Measurements from ENCODE around the gene RSU1.

RSU1 gene

DNA sequence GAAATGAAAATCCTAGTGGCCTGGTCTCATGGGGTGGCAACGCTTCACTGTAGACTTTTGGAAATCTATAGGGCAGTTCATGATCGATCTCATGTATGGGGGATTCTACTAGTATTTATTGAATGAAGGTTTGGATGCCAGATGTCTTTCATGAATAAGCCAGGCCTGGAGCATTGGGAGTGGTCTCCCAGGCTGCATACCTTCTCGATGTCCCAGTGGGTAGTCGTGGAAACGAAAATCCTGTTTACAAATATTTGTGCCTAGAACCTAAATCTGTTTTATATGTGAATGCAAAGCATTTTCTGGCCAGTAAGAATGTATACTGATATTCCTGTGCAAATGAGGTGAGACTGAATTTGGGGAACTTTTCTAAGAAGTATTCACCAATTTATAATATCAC is 190.5 kb downstream of the RSU1 start:
- Mint-ChIP-seq H3K4me1 (ENCODE audit: low read depth) (no peaks in the 10 kb centered on the region), H3K27ac (no peak overlapping the region), H3K4me3 (no peak overlapping the region), H3K27me3 (no peaks in the 10 kb centered on the region), H3K9me3 (ENCODE audit: low read depth) (peaks cover 33% of the 10 kb centered on the region), H3K36me3 (peaks cover 43% of the 10 kb centered on the region)

DNA sequence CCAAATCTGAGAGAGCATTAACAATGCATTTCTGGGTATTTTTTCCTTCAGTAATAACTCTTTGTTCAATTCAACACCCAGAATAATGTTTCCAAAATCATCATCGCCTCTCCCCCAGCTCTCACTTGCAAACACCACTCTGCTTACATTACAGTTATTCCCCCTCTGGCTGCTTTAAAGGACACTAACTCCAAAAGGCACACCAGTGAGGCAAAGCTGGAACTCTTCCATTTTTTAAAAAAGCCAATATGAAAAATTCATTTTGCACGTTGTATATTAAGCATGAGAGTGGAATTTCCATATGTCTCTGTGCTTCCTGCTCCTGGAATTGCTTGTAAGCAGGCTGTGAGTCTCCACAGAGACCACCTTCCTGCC is 204.3 kb downstream of the RSU1 start:
- Mint-ChIP-seq H3K36me3 (peaks cover 42% of the 10 kb centered on the region), H3K27ac (no peak overlapping the region), H3K9me3 (ENCODE audit: low read depth) (peaks cover 42% of the 10 kb centered on the region), H3K4me1 (ENCODE audit: low read depth) (no peaks in the 10 kb centered on the region), H3K4me3 (no peak overlapping the region), H3K27me3 (no peaks in the 10 kb centered on the region)

DNA sequence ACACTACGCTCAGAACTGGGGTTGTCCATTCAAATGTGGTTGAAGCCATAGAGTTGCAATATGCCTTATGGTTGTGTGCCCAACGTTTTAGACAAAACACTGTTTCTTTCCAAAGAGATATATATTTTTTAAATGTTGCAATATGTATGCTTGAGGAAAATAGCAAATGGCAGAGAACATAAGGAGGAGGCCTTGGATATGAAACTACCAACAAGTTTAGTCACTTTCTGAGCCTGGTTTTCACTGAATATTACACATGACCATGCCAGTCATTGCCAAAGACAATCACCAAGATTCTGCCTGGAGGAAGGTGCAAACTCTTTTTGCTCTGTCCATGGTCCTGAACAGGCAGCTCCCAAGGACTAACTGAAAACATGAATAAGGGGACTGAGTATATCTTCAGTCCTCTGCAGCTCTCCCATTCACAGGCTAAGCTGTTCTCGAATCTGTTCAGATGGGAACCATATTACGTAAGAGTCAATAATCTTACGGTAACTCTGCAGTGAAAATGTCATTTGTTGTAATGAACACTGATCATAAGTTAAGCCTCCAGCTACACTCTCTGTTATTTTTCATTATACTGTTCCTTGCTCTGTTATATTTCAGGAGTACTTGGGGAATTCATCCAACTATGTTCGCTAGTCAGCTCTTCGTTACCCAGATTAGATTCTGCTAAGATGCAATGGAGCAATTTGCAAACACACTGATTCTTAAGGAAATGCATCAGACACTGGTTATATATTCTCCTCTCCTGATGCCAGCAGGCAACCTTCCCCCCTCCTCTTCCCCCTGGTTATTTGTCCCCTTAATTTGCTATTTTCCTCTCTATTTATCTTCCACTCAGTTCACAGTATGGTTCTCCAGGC is 204.9 kb downstream of the RSU1 start:
- Mint-ChIP-seq H3K27ac (no peak overlapping the region), H3K4me1 (ENCODE audit: low read depth) (no peaks in the 10 kb centered on the region), H3K27me3 (no peaks in the 10 kb centered on the region), H3K36me3 (peaks cover 38% of the 10 kb centered on the region), H3K4me3 (no peak overlapping the region), H3K9me3 (ENCODE audit: low read depth) (peaks cover 38% of the 10 kb centered on the region)

DNA sequence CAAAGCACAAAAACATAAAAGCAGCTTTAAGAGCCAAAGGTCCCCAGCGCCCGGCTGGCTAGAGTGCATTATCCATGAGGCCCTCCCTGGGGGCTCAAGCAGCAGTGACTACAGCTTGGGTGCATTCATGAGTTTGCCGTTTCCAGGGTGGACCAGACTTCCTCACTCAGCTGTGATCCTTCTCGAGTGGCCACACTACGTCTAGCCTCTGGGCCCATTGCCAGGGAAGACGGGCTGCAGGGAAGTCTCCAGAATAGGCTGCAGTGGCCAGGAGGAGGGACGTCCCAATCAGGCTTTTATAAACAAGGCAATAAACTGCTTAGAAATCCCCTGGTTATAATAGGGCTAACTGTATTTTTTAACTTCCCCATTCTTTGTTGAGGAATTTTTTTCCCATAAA is 206.2 kb downstream of the RSU1 start:
- Mint-ChIP-seq H3K27ac (no peak overlapping the region), H3K4me3 (no peak overlapping the region), H3K9me3 (ENCODE audit: low read depth) (peaks cover 26% of the 10 kb centered on the region), H3K4me1 (ENCODE audit: low read depth) (no peaks in the 10 kb centered on the region), H3K27me3 (no peaks in the 10 kb centered on the region), H3K36me3 (peaks cover 37% of the 10 kb centered on the region)

DNA sequence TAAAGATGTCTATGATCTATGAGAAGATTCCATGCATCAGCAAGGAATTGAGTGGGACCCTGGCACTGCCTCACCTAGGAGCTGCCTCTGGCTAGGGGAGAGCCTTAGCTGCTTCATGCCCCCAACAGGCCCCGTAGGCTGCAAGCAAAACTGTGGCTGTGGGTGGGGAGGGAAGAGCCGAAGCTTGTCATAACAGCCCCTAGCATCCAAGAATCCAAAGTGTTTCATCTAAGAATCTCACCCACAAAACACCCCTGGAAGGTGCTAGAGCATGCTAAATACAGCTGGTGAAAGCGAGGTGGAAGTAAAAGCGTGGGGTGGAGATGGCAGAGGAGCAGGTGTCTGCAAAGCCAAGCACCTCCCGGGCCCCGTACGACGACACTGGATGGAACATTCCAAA is 208.0 kb downstream of the RSU1 start:
- H3K4me3 Mint-ChIP-seq, result no peak overlapping the region
- H3K27me3 Mint-ChIP-seq, result no peaks in the 10 kb centered on the region
- H3K9me3 Mint-ChIP-seq (ENCODE audit: low read depth), result peaks cover 12% of the 10 kb centered on the region
- no peak overlapping the region for H3K27ac Mint-ChIP-seq
- no peaks in the 10 kb centered on the region for H3K4me1 Mint-ChIP-seq (ENCODE audit: low read depth)
- H3K36me3 Mint-ChIP-seq, result peaks cover 34% of the 10 kb centered on the region

DNA sequence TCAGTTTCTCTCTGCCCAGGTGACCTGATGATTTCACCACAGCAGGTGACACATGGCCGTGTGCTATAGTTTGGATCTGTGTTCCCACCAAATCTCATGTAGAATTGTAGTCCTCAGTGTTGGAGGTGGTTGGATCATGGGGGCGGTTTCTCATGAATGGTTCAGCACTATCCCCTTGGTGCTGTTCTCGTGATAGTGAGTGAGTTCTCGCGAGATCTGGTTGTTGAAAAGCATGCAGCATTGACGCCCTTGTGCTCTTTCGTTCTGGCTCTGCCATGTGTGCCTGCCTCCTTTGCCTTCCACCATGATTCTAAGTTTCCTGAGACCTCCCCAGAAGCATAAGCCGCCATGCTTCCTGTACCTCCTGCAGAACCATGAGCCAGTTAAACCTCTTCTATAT is 210.3 kb downstream of the RSU1 start:
- Mint-ChIP-seq H3K27ac (no peak overlapping the region), H3K4me3 (no peak overlapping the region), H3K9me3 (ENCODE audit: low read depth) (no peaks in the 10 kb centered on the region)

DNA sequence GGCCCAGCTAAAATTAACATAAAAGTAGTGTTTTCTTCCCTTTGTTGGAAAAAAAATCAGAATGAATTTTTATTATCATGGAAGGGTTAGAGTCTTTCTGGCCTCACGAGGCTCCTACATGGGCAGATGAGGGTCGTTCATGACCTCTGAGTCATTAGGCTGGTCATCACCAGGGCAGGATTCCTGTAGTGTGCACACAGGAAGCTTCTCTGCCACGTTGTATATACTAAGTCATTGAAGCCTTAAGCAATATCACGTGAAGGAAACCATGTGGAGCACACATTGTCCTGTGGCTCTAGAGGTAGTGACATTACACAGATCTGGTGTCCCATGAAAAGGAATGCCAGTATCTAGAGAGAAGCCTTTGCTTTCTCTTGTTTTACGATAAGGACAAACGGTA is 210.8 kb downstream of the RSU1 start:
- no peaks in the 10 kb centered on the region for H3K9me3 Mint-ChIP-seq (ENCODE audit: low read depth)
- H3K4me3 Mint-ChIP-seq, result no peak overlapping the region

More for the DNA sequence above, 210.3 kb downstream of the RSU1 start:
- H3K36me3 Mint-ChIP-seq, result peaks cover 43% of the 10 kb centered on the region
- no peaks in the 10 kb centered on the region for H3K4me1 Mint-ChIP-seq (ENCODE audit: low read depth)
- no peaks in the 10 kb centered on the region for H3K27me3 Mint-ChIP-seq

DNA sequence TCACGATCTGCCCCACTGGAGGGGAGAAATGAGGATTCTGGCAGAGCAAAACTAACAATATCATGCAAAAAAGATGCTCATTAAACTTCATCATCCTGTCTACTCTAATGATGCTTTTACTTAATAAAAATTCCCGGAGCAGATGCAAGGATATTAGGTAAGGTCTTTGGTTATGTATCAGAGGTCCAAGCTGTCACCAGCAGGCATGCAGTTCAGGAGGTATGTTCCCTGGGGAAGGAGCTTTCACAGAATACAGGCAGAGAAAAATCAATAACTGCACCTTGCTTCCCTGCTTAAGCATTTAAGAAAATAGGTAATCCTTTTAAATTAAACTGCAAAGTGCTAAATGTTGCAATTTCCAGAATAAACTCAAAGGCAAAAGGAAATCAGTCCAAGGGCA is 213.9 kb downstream of the RSU1 start:
- no peaks in the 10 kb centered on the region for H3K27me3 Mint-ChIP-seq
- H3K36me3 Mint-ChIP-seq, result peaks cover 46% of the 10 kb centered on the region
- no peak overlapping the region for H3K4me3 Mint-ChIP-seq

More for the DNA sequence above, 210.8 kb downstream of the RSU1 start:
- Mint-ChIP-seq H3K27ac (no peak overlapping the region), H3K36me3 (peaks cover 45% of the 10 kb centered on the region), H3K4me1 (ENCODE audit: low read depth) (no peaks in the 10 kb centered on the region), H3K27me3 (no peaks in the 10 kb centered on the region)

DNA sequence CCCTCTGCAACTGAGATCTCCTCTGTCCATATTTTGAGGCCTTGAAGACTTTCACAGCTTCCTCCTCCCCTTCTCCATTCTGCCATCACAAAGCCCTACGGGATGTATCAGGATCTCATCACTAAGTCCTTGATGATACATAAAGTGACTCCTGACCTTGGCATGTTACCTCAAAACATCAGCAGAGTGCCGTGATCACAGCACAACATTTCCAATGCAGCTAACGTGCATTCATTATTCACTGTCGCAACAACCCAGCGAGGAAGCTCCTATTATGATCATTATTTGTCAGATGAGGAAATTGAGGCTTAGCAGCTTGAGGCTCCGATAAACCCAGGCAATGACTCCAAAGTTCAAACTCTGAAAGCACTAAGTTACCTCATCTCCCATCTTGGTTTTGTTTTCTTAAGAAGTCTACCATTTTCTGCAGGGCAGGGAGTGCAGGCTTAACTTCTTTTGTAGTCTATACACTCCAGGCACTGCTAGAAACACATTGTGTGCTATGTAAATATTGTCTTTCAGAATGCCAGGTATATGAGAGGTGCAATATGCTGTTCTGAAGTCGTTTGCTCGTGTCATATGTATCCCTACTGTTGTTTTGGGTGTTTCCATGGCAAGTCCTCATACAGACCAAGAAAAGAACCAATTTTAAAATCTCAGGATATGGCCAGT is 215.0 kb downstream of the RSU1 start:
- Mint-ChIP-seq H3K27ac (no peak overlapping the region), H3K27me3 (no peaks in the 10 kb centered on the region), H3K9me3 (ENCODE audit: low read depth) (no peaks in the 10 kb centered on the region), H3K36me3 (peaks cover 45% of the 10 kb centered on the region), H3K4me3 (no peak overlapping the region), H3K4me1 (ENCODE audit: low read depth) (no peaks in the 10 kb centered on the region)

More for the DNA sequence above, 213.9 kb downstream of the RSU1 start:
- H3K27ac Mint-ChIP-seq, result no peak overlapping the region
- H3K9me3 Mint-ChIP-seq (ENCODE audit: low read depth), result no peaks in the 10 kb centered on the region
- no peaks in the 10 kb centered on the region for H3K4me1 Mint-ChIP-seq (ENCODE audit: low read depth)

DNA sequence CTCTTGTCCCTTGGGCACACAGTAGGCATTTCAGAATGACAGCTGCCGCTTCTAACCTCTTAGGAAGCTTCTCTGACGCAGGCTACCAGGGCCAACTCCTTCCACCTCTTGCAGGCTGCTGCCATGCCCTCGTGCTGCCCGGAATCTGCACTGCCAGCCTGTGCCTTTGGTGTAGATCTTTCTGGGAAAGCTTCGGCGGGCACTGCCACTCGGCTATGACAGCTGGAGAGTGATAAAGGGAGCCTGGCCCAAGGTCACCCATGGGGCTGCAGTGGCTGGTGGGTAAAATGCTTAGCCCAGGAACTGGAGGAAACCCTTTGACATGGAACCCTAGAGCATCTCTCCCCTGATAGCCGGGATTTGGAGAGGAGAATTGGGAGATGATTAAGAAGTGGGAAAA is 217.6 kb downstream of the RSU1 start:
- no peaks in the 10 kb centered on the region for H3K27me3 Mint-ChIP-seq
- no peak overlapping the region for H3K4me3 Mint-ChIP-seq
- no peaks in the 10 kb centered on the region for H3K4me1 Mint-ChIP-seq (ENCODE audit: low read depth)
- H3K27ac Mint-ChIP-seq, result no peak overlapping the region
- H3K9me3 Mint-ChIP-seq (ENCODE audit: low read depth), result no peaks in the 10 kb centered on the region
- H3K36me3 Mint-ChIP-seq, result peaks cover 46% of the 10 kb centered on the region

DNA sequence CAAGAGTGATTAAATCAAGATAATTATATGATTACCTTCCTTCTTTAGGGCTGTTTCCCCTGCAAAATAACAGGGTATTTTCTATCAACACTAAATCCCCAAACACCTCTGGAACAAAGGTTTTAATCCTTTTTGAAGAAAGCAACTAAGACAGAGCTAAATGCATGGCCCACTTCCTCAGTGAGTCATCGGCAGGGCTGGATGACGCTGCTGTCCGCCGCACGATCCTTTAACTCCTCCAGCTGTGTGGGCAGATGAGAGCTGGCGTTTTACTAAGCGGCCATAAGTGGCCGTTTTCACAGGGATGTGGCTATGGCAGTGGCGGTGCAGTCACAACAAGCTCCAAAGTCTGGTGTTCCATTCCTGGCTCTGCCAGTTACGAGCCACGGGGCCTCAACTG is 219.6 kb downstream of the RSU1 start:
- peaks cover 49% of the 10 kb centered on the region for H3K36me3 Mint-ChIP-seq
- no peaks in the 10 kb centered on the region for H3K4me1 Mint-ChIP-seq (ENCODE audit: low read depth)

DNA sequence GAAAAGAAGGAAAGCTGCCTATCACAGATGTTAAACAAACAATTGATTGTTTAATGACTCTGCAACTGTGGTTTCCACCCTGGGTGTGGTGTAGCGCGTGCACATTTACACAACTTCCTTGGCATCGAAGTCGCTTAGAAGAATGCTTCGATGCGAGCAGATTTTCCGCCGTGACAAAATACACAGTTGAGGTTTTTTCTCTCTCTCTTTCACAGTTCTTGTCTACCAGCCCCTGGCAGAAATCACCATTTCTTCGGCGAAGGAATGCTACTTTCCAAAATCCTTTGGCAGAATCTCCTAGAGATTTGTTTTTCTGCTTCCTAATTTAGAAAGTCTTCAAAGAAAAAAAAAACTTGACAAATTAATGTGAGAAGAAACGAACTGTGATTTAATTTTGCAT is 224.8 kb downstream of the RSU1 start:
- Mint-ChIP-seq H3K27me3 (no peaks in the 10 kb centered on the region), H3K36me3 (peaks cover 40% of the 10 kb centered on the region), H3K27ac (no peak overlapping the region), H3K4me3 (no peak overlapping the region), H3K9me3 (ENCODE audit: low read depth) (peaks cover 16% of the 10 kb centered on the region), H3K4me1 (ENCODE audit: low read depth) (no peaks in the 10 kb centered on the region)

More for the DNA sequence above, 219.6 kb downstream of the RSU1 start:
- H3K4me3 Mint-ChIP-seq, result no peak overlapping the region
- no peak overlapping the region for H3K27ac Mint-ChIP-seq
- no peaks in the 10 kb centered on the region for H3K27me3 Mint-ChIP-seq
- peaks cover 4% of the 10 kb centered on the region for H3K9me3 Mint-ChIP-seq (ENCODE audit: low read depth)

DNA sequence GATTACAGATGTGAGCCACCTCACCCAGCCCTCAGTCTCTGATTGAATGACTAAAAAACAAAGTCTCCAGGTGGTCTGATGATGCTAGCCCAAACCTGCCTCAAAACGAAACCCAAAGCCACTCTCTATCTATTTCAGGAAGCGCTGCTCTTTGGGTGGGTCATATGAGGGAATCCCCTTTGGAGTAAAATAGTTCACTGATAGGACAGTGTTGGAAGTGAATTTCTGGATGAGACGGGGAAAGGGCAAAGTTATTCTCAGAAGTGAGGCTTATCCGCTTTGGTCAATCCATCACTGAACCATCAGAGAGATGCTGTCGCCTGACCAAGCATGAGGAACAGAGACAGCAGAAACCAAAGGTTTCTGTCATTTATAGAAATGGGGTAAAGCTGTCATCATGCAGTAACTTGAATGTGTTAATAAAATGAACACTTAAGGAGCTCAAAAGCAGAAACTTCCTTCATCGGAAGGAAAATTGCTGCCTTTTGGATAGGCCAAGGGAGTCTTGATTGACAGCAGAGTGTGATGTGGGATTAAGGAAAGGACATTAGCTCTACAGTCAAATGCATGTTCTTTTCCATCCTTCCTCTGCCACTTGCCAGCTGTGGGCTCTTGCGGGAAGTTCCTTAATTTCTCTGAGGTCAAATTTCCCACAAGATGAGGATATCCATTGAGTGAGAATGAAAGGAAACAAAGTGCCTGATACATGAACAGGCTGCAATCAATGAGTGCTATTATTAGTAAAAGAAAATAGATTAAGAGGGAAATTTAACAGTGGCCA is 230.7 kb downstream of the RSU1 start:
- Mint-ChIP-seq H3K4me3 (no peak overlapping the region), H3K4me1 (ENCODE audit: low read depth) (no peaks in the 10 kb centered on the region), H3K27ac (no peak overlapping the region), H3K27me3 (peaks cover 4% of the 10 kb centered on the region), H3K9me3 (ENCODE audit: low read depth) (peaks cover 9% of the 10 kb centered on the region), H3K36me3 (peaks cover 3% of the 10 kb centered on the region)

DNA sequence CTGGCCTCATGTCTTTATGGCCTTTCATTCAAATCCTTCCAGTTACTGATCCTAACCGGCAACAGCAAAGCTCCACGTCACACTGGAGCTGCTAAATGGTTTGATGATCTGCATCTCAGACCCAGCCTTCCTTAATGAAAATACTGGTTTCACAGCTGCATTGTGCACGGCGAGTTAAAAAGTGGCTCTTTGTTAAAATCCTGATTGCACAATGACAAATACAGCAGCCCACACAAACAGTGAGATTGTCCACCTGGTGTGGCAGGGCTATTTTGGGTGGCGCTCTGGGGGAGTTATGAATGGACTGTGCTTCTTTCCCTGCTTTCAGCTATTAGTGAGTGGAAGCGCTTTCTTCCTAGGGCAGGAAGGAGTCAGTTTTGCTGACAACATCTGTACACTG is 232.1 kb downstream of the RSU1 start:
- Mint-ChIP-seq H3K4me3 (no peak overlapping the region), H3K27me3 (peaks cover 8% of the 10 kb centered on the region), H3K9me3 (ENCODE audit: low read depth) (peaks cover 12% of the 10 kb centered on the region), H3K4me1 (ENCODE audit: low read depth) (no peaks in the 10 kb centered on the region), H3K36me3 (peaks cover 2% of the 10 kb centered on the region), H3K27ac (no peak overlapping the region)

DNA sequence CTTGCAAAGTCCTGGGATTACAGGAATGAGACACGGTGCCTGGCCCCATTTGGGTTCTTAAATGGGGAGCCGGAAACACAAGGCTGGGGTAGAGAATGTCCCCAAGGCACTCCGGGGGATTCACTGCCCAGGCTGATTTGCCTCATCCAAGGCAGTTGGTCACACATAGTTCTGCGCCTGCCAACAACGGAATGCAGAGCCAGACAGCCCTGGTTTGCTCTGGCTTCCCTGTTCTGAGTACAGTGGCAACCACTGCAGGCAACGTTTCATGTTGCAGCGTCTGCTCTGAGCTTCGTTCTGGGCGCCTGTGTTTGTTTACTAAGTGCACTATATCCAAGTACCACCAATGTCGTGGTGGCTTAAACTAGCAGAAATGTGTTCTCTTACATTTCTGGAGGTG is 233.8 kb downstream of the RSU1 start:
- Mint-ChIP-seq H3K9me3 (ENCODE audit: low read depth) (peaks cover 6% of the 10 kb centered on the region), H3K27me3 (peaks cover 17% of the 10 kb centered on the region), H3K4me3 (no peak overlapping the region), H3K27ac (no peak overlapping the region), H3K36me3 (peaks cover 2% of the 10 kb centered on the region), H3K4me1 (ENCODE audit: low read depth) (no peaks in the 10 kb centered on the region)

Data from activated naive CD8-positive, alpha-beta T cell (primary cell).